Activated CD4-positive, alpha-beta T cell treated with anti-CD3 and anti-CD28 coated beads, Interleukin-10, Interleukin-2, amounts not matched to agents 100 ng/mL and 50 ng/mL, durations not matched to agents 16 hours and 8 hours (primary cell): ENCODE measurements around the gene DSCAML1.

Experiments
- DNase-seq: peaks from one replicate; pipeline ENCODE4 v3.0.0-alpha.2; 2020

DSCAML1 gene

GRCh38 chr11:117480221-117480620, 316.8 kb downstream of the DSCAML1 start:
- no peak for DNase-seq

GRCh38 chr11:117479372-117479771, 317.6 kb downstream of the DSCAML1 start:
- peak; percentile 27 for DNase-seq

DNA sequence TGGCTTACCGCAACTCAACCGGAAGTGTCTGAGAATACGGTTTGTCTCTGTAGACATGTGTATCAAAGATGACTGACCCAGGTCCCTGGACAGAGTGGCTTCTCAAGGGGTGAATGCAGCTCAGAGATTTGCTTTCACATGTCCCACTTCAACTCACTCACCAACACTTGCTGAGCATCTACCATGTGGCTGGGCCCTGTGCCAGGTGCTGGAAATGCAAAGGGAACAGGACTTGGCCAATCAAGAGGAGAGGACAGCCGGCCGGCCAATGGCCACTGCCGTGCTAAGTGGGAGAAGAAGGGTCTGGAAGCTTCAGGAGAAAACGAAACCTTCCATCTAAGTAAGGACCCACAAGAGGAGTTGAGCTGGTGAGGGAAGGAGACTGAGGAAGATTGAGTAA, 318.1 kb downstream of the DSCAML1 start:
- no peak for DNase-seq

- no peak for DNase-seq
Measured at GRCh38 chr11:117478126-117478860, 318.7 kb downstream of the DSCAML1 start.

DNA sequence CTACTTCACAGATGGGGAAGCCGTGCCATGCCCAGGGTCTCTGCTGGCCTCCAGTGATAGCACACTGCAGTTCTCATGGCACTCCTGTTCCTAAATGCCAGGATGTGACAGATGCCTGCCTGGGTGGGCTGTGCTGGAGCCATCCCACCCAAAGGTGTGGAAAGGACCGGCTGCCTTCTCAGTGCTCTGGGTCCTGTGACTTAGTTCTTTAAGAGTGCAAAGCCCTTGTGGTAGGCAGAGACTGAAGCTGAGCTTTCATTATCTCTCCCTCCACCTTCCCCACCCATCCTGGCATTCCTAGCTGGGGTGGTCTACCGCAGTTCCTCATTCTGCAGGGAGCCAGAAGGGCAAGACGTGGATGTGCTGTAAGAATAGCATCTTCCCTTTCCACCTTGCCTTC, 319.3 kb downstream of the DSCAML1 start:
- DNase-seq = no peak

GRCh38 chr11:117476531-117477142, 320.4 kb downstream of the DSCAML1 start:
- no peak for DNase-seq

DNA sequence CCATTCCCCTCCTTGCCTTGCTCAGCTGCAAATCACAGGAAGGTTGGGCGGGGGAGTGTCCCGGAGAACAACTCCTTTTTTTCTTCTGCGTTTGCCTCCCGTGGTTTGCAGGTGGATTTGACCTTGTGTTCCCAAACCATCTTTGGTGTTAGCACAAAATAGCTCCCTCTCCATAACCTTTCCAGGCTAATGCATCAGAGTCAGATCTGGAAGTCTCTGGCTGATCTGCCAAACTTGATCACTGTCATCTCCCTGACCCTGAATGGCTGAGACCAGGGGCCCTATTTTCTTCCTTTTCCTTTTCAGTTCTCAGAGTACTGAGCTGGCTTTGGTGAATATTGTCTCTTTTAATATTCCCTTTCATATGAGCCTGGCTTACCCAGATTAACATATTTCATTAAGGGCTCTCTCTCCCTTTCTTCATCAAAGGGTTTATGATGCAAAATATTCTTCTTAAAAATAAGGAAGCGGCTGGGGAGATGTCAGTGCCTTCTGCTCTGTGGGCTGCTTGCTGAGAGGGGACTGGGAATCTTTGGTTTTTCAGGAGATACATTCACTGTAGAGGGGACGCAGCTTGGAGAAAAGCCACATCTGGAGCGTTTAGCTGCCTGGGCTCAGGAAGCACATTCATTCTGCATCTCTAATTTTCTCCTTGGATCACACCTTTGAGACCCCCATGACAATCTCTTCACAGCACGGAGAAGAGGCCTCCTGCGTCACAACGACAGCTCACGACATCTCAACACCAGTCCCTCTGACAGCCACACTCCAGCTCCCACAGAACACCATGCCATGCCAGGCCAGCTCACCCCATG, 321.1 kb downstream of the DSCAML1 start:
- no peak for DNase-seq

DNA sequence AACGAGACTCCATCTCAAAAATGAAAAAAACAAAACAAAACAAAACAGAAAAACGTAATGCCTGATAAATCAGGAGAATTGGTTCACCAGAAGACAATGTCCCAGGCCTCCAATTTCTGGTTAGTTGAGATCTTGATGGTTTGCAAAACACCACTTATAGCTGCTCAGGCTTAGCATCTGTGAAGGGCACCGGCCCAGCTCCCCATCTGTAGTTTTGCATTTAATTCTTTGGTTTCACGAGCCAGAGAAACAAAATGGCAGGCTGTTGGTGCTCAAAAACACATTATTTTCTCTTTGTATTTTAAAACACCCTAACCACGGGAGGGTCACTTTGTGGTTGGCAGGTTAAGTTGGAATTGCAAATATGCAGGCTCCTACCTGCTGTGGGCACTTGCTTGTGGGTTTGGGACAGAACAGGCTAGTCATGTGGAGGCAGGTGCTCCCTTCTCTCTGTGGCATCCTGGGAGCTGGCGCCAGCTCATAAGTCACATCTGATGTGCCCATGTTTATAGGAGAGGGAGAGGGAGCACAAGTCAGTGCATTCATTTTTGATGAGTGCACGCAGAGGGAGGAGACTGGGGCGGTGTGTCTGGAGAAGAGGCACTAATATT, 323.4 kb downstream of the DSCAML1 start:
- DNase-seq = no peak

DNA sequence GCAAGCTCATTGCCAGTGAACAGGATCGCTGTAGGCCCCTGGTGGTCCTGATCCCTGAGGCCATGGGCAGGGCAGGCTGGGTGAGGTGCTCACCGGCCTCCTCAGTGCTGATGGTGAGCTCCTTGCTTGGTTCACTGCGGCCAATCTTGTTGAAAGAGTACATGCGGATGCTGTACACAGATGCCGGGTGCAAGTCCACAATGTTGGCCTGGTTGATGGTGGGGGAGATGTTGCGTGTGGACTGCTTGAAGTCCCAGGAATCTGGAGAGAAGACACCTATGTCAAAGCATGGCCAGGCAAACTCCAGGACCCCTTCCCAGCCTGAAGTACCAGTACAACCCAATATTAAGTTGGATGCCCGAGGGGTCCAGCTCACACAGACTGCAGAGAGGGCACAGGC, 325.2 kb downstream of the DSCAML1 start:
- DNase-seq = no peak

- DNase-seq = no peak
Measured at GRCh38 chr11:117470576-117470975, 326.4 kb downstream of the DSCAML1 start.

GRCh38 chr11:117468888-117469287, 328.1 kb downstream of the DSCAML1 start:
- DNase-seq = no peak

DNA sequence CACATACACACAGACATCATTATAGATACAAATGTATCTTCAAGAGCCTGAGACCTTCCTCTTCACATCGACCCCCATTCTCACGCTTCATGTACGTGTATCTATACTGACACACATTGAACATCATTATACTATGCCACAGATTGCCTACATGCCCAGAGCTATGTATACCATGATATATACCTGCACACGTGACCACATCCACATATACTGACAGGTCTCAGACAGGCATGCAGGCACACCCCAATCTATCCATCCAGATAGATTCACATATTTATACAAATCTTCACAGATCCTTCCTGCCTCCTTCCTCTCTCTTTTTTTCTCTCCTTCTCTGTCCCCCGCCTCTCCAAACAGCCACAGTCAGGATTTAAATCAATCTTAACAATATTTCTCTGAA, 329.2 kb downstream of the DSCAML1 start:
- DNase-seq = no peak

DNA sequence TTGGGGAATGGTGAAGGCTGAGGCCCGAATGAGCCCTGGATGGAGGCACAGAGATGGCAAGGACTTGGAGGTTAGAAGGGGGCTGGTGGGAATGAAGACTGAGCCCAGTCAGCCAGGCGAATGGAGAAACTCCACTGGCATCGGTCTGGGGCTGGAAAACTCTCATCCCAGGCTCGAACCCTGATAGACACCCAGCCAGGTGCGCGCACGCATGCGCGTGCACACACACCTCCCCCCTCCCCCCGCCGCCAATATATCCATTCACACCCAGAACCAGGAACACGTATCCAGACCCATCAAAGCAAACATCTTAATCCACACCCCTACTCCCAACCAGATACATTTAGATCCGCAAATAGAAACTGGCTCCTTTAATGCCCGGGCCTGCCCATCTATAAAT, 330.1 kb downstream of the DSCAML1 start:
- no peak for DNase-seq

GRCh38 chr11:117465236-117465997, 331.6 kb downstream of the DSCAML1 start:
- DNase-seq = no peak

DNA sequence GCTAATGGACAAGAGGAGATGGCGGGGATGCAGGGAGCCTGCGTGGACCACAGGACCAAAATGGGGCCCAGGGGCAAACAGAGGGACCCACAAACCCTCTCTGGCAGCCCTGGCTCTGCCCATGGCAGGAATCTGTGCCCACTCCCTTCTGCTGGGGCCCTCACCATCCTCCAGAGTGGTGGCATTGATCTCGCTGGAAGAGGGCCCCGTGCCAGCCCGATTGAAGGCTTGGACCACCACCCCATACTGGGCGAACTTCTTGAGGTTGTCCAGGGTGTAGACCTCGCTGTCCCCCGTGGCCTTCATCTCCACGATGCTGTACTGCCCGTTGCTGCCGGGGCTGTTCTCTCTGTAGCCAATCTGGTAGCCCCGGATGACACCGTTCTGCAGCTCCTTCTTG, 332.2 kb downstream of the DSCAML1 start:
- DNase-seq = no peak

GRCh38 chr11:117462864-117463247, 334.2 kb downstream of the DSCAML1 start:
- no peak for DNase-seq

DNA sequence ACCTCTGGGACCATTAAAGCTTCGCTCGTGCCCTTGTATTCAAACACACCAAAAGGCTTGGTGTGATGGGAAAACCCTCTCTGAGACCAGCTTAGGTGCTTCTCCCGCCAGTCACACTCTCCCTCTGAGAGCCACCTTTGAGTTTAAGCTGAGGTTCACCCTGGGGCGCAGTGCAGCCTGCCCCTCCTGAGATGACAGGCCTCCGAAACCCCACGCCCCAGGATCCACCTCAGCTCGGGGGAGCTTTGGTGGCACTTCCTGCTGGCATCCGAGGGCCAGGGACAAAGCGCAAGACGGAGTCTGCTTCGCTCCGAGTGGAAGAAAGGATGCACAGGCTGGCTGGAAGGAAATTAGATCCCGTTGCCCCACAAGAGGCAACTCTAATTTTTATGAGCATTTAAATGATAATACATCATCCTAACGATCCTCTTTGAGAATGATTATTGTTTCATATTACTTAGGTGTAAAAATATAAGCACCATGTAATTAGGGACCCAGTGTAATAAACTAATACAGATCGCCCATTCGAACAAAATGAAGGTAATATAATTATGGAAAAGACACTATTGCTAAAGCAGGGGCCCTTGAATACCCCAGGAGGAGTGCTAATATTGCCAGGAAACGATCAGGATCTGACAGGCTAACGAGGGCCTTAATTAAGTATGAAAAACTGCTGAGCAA, 334.7 kb downstream of the DSCAML1 start:
- no peak for DNase-seq

- DNase-seq = no peak
Measured at GRCh38 chr11:117461396-117462182, 335.4 kb downstream of the DSCAML1 start.

- no peak for DNase-seq
Measured at GRCh38 chr11:117459979-117460300, 337.1 kb downstream of the DSCAML1 start.

GRCh38 chr11:117459123-117459978, 337.7 kb downstream of the DSCAML1 start:
- no peak for DNase-seq
